Naive B cell (primary cell): ENCODE data around the gene TMEM168. TPM values are rescaled to one million over a fixed set of nuclear protein-coding genes. Genes with fewer than 3 reads are reported as not detected.
A peak's percentile ranks its signal among the peaks of the same experiment; 100 is the strongest.
"Not testable (repeated sequence)": the region's sequence is repeated elsewhere in the genome, so short reads cannot be mapped to it uniquely, and the experiment has no call there.

Experiments
- ATAC-seq, 2 donors: fragments of 150-1000 bp; cut with Tn5 transposase; 2 replicates each; pipeline ENCODE4 v1.10.0; 2021; ENCODE audit warnings: low read depth in 2 of 2, mild to moderate bottlenecking in 2 of 2, moderate library complexity in 2 of 2
- DNase-seq: peaks from one replicate; pipeline ENCODE4 v3.0.0; 2022
- H3K27ac Mint-ChIP-seq, 6 donors: one replicate each; pipeline ENCODE4 v1.8.0; 2020 to 2022; ENCODE audit warnings: mild to moderate bottlenecking in 6 of 6, mixed read lengths in 6 of 6, moderate library complexity in 5 of 6, inconsistent platforms in 2 of 6
- H3K27me3 Mint-ChIP-seq, 3 donors: one replicate each; pipeline ENCODE4 v1.8.0; 2021 to 2022; ENCODE audit warnings: mixed read lengths in 3 of 3, mild to moderate bottlenecking in 1 of 3
- H3K36me3 Mint-ChIP-seq, 2 donors: one replicate each; pipeline ENCODE4 v1.8.0; 2020 to 2022; ENCODE audit warnings: mixed read lengths in 2 of 2, inconsistent platforms in 1 of 2, mild to moderate bottlenecking in 1 of 2
- H3K4me1 Mint-ChIP-seq, 3 donors: one replicate each; pipeline ENCODE4 v1.8.0; 2020 to 2022; ENCODE audit warnings: mixed read lengths in 3 of 3, inconsistent platforms in 1 of 3, mild to moderate bottlenecking in 1 of 3, moderate library complexity in 1 of 3
- H3K4me3 Mint-ChIP-seq, 8 donors: one replicate each; pipeline ENCODE4 v1.8.0; 2020 to 2022; ENCODE audit warnings: mild to moderate bottlenecking in 8 of 8, mixed read lengths in 8 of 8, moderate library complexity in 8 of 8, inconsistent platforms in 2 of 8
- H3K9me3 Mint-ChIP-seq, 7 donors: one replicate each; pipeline ENCODE4 v1.8.0; 2020 to 2022; ENCODE audit warnings: mixed read lengths in 7 of 7, mild to moderate bottlenecking in 5 of 7, inconsistent platforms in 2 of 7, moderate library complexity in 1 of 7
- polyA plus RNA-seq, 6 donors: library from polyadenylated mRNA; unstranded; fragments of 300-500 nt; fragmentation: Illumina TruSeq; gene quantifications; one replicate each; pipeline ENCODE4 v1.2.3, GENCODE V29; 2021; ENCODE audit warnings: low read depth in 6 of 6

The TMEM168 gene
- polyA plus RNA-seq, 6 donors from 2014 or later = 6.3 to 10.5 (median 6.9) TPM

DNA sequence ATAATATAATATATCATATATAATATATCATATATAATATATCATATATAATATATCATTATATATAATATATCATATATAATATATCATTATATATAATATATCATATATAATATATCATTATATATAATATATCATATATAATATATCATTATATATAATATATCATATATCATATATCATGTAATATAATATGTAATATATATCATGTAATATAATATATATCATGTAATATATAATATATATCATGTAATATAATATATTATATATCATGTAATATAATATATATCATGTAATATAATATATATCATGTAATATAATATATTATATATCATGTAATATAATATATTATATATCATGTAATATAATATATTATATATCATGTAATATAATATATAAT is 6.4 kb upstream of the TMEM168 start:
- not testable (repeated sequence) for H3K27me3 Mint-ChIP-seq, ATAC-seq, H3K4me3 Mint-ChIP-seq, H3K27ac Mint-ChIP-seq, H3K4me1 Mint-ChIP-seq, H3K9me3 Mint-ChIP-seq, H3K36me3 Mint-ChIP-seq, DNase-seq

DNA sequence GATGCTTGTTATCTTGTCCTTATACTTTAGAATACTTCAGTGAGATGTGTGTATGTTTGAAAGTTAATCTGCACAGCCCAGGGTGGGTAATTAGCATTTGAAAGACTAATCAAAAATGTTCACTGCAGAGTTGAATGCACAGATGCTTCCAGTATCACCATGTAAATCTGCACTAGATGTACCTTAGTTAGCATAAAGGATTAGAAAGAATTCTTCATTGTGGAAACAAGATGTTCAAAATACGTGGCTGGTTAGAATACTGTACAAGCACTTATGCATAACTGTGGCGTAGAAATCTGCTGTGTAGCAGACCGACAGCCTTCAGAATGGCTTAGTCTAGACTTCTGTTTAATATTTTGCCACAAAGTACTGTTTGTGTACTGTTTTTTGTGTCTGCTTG is 2.2 kb upstream of the TMEM168 start:
- H3K36me3 Mint-ChIP-seq = peaks cover 0 to 5% of the 10 kb centered on the region in 2 donors
- H3K27ac Mint-ChIP-seq = no peak overlapping the region
- peaks cover 23 to 33% (median 25%) of the 10 kb centered on the region in 3 donors for H3K4me1 Mint-ChIP-seq
- no peak for ATAC-seq
- no peaks in the 10 kb centered on the region for H3K27me3 Mint-ChIP-seq
- DNase-seq = no peak
- H3K4me3 Mint-ChIP-seq = peak overlapping the region in 1 of 8 donors; percentile 73
- no peaks in the 10 kb centered on the region for H3K9me3 Mint-ChIP-seq

DNA sequence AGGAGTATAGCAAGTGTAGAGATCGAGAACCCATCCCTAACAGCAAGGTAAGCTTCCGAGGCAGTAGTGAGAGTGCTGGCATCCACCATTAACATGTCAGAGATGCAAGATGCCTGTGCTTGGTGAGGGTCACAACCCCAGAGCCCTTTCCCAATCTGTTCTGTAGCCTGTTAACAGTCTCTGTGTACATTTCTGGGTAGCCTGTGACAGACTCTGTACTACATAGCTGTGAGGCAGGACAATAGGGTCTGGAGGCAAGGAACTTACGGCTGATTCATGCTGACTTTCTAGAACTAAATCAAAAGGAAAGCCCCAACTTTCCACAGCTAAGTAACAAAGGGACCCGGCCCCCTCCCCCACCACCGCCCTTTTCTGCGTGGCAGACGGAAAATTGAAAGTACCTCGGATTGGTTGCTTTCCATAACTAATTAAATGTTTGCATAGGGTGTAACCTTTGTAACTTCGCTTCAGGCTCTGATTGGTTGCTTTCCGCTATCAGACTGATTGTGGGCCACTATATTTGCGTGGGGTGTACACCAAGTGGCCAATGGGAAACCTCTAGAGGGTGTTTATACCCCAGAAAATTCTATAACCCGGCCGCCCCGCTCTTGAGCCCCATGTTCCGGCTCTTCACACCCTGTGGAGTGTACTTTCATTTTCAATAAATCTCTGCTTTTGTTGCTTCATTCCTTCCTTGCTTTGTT is 1.4 kb upstream of the TMEM168 start:
- peaks cover 0 to 5% of the 10 kb centered on the region in 2 donors for H3K36me3 Mint-ChIP-seq
- no peaks in the 10 kb centered on the region for H3K9me3 Mint-ChIP-seq
- peak overlapping the region in 1 of 6 donors; percentile 92 for H3K27ac Mint-ChIP-seq
- no peaks in the 10 kb centered on the region for H3K27me3 Mint-ChIP-seq
- ATAC-seq (no peak), DNase-seq (no peak)
- H3K4me3 Mint-ChIP-seq = peak overlapping the region in 5 of 8 donors; percentile 7 to 95 (median 89)
- H3K4me1 Mint-ChIP-seq = peaks cover 29 to 39% (median 32%) of the 10 kb centered on the region in 3 donors

- no peaks in the 10 kb centered on the region for H3K9me3 Mint-ChIP-seq
- DNase-seq (no peak), ATAC-seq (peak; percentile 71 to 72)
- H3K4me3 Mint-ChIP-seq = peak overlapping the region; percentile 89 to 96 (median 94)
- H3K27me3 Mint-ChIP-seq = no peaks in the 10 kb centered on the region
- peaks cover 31 to 47% (median 33%) of the 10 kb centered on the region in 3 donors for H3K4me1 Mint-ChIP-seq
- H3K36me3 Mint-ChIP-seq = peaks cover 0 to 5% of the 10 kb centered on the region in 2 donors
- peak overlapping the region; percentile 92 to 98 (median 96) for H3K27ac Mint-ChIP-seq
Measured at GRCh38 chr7:112790586-112791003, 402 bp upstream of the TMEM168 start.

GRCh38 chr7:112789453-112789816 is 758 bp downstream of the TMEM168 start:
- Mint-ChIP-seq H3K4me1 (peaks cover 31 to 49% (median 33%) of the 10 kb centered on the region in 3 donors), H3K9me3 (no peaks in the 10 kb centered on the region), H3K27ac (peak overlapping the region; percentile 92 to 98 (median 96)), H3K27me3 (no peaks in the 10 kb centered on the region), H3K36me3 (peaks cover 0 to 8% of the 10 kb centered on the region in 2 donors), H3K4me3 (peak overlapping the region; percentile 89 to 96 (median 94))
- no peak for ATAC-seq
- no peak for DNase-seq

GRCh38 chr7:112788778-112789343 is 1.3 kb downstream of the TMEM168 start:
- Mint-ChIP-seq H3K27me3 (no peaks in the 10 kb centered on the region), H3K9me3 (no peaks in the 10 kb centered on the region), H3K27ac (peak overlapping the region; percentile 40 to 94 (median 92)), H3K36me3 (peaks cover 0 to 13% of the 10 kb centered on the region in 2 donors), H3K4me3 (peak overlapping the region; percentile 89 to 96 (median 94)), H3K4me1 (peaks cover 31 to 49% (median 33%) of the 10 kb centered on the region in 3 donors)
- no peak for ATAC-seq
- DNase-seq = no peak

DNA sequence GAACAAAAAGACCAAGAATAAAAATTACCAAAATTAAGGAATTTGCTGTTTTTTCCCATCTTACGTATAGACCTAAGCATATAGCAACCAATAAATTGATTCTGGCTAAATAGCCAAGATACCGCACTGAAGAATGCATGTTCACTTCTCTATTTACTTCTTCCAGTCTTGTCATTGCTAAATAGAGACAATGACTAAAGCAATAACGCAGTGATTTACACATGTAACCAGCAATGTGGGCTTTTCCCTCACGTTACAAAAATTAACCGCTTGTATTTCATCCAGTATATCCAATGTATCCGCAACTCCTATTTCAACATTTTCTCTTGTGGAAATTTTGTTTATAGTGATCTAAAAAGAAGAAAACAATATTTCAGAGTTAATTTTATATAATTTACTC is 5.6 kb downstream of the TMEM168 start:
- ATAC-seq (no peak), DNase-seq (no peak)
- Mint-ChIP-seq H3K9me3 (no peaks in the 10 kb centered on the region), H3K4me1 (peaks cover 39 to 49% (median 43%) of the 10 kb centered on the region in 3 donors), H3K36me3 (peaks cover 12 to 48% of the 10 kb centered on the region in 2 donors), H3K4me3 (no peak overlapping the region), H3K27ac (no peak overlapping the region), H3K27me3 (no peaks in the 10 kb centered on the region)

DNA sequence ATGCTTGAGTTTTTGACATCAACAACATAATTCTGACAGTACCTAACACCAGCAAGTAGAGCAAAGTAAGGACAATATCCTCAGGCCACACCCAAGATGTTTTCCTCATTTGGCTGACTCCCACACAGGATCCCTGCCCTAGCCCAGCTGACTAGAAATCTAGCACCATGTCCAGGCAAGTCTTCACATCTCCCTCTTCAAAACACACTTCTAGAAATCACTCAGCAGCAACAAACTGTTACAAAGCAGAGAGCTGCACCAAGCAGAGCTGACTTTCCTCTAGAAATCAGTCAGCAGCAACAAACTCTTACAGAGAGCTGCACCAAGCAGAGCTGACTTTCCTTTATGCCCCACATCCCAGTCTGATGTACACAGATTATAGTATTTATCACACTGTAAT is 7.7 kb downstream of the TMEM168 start:
- Mint-ChIP-seq H3K27me3 (no peaks in the 10 kb centered on the region), H3K9me3 (no peaks in the 10 kb centered on the region), H3K4me3 (peak overlapping the region in 1 of 8 donors; percentile 23), H3K36me3 (peaks cover 17 to 50% of the 10 kb centered on the region in 2 donors), H3K27ac (peak overlapping the region in 2 of 6 donors; percentile 11 to 21), H3K4me1 (peaks cover 21 to 30% (median 24%) of the 10 kb centered on the region in 3 donors)
- DNase-seq (no peak), ATAC-seq (no peak)

- H3K27ac Mint-ChIP-seq = no peak overlapping the region
- peaks cover 20 to 51% of the 10 kb centered on the region in 2 donors for H3K36me3 Mint-ChIP-seq
- H3K27me3 Mint-ChIP-seq = no peaks in the 10 kb centered on the region
- no peak for ATAC-seq
- H3K9me3 Mint-ChIP-seq = no peaks in the 10 kb centered on the region
- H3K4me1 Mint-ChIP-seq = peaks cover 15 to 23% (median 18%) of the 10 kb centered on the region in 3 donors
- no peak for DNase-seq
- H3K4me3 Mint-ChIP-seq = no peak overlapping the region
Measured at GRCh38 chr7:112781558-112781957, 8.6 kb downstream of the TMEM168 start.

- Mint-ChIP-seq H3K27me3 (no peaks in the 10 kb centered on the region), H3K27ac (peak overlapping the region in 1 of 6 donors; percentile 46), H3K4me1 (peaks cover 14 to 22% (median 14%) of the 10 kb centered on the region in 3 donors), H3K4me3 (no peak overlapping the region), H3K36me3 (peaks cover 20 to 51% of the 10 kb centered on the region in 2 donors), H3K9me3 (no peaks in the 10 kb centered on the region)
- ATAC-seq (no peak), DNase-seq (no peak)
Measured at GRCh38 chr7:112781110-112781509, 9.1 kb downstream of the TMEM168 start.

DNA sequence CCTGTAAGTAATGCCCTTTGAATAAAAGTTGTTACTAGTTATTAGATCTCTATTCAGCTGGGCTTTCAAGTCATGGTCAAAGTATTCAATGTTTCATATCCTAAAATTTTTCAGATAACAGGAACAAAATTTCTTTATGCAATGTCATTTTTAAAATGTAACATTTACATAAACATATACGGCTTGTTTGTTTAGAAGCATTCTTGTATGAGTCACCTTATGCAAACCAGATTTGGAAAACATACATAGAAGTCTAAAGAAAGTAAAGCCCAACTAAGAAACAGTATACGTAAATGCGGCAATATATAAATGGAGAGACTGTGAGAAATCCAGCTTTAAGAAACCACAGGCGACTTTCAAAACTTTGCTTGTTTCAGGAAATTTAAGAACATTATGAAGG is 10.5 kb downstream of the TMEM168 start:
- peaks cover 8 to 22% (median 14%) of the 10 kb centered on the region in 3 donors for H3K4me1 Mint-ChIP-seq
- peak overlapping the region in 2 of 6 donors; percentile 11 to 16 for H3K27ac Mint-ChIP-seq
- no peak for ATAC-seq
- H3K27me3 Mint-ChIP-seq = no peaks in the 10 kb centered on the region
- no peaks in the 10 kb centered on the region for H3K9me3 Mint-ChIP-seq
- H3K36me3 Mint-ChIP-seq = peaks cover 20 to 50% of the 10 kb centered on the region in 2 donors
- no peak for DNase-seq
- H3K4me3 Mint-ChIP-seq = no peak overlapping the region

- Mint-ChIP-seq H3K9me3 (no peaks in the 10 kb centered on the region), H3K27me3 (no peaks in the 10 kb centered on the region), H3K4me1 (peaks cover 4 to 16% (median 8%) of the 10 kb centered on the region in 3 donors), H3K36me3 (peaks cover 12 to 28% of the 10 kb centered on the region in 2 donors), H3K4me3 (no peak overlapping the region), H3K27ac (peak overlapping the region in 2 of 6 donors; percentile 39 to 74)
- no peak for ATAC-seq
- no peak for DNase-seq
Measured at GRCh38 chr7:112777406-112777805, 12.8 kb downstream of the TMEM168 start.

GRCh38 chr7:112771166-112771565 is 19.0 kb downstream of the TMEM168 start:
- Mint-ChIP-seq H3K27ac (no peak overlapping the region), H3K4me1 (peaks cover 0 to 3% (median 0%) of the 10 kb centered on the region in 3 donors), H3K27me3 (no peaks in the 10 kb centered on the region), H3K9me3 (no peaks in the 10 kb centered on the region), H3K4me3 (no peak overlapping the region), H3K36me3 (peaks cover 0 to 10% of the 10 kb centered on the region in 2 donors)
- ATAC-seq (no peak), DNase-seq (no peak)

DNA sequence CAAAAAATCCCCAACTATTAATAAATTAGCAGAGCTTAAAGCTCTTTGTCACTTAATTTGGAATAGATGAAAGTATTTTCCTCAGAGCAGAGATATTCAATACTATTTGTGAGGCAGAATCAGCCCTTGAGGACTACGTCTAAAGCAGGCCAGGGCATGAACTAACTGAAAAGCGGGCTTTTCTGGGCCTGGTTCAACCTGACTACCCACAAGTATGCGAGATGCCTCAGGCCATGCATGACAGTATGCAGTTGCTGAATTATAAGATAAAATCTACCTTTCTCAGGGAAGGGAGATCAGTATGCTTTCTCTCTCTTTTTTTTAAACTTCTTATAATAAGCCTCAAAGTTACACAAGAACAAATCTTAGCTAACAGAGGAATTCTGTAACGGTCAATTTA is 20.1 kb downstream of the TMEM168 start:
- Mint-ChIP-seq H3K27ac (no peak overlapping the region), H3K4me3 (no peak overlapping the region), H3K9me3 (no peaks in the 10 kb centered on the region), H3K36me3 (peaks cover 0 to 10% of the 10 kb centered on the region in 2 donors), H3K4me1 (peaks cover 0 to 8% (median 0%) of the 10 kb centered on the region in 3 donors), H3K27me3 (no peaks in the 10 kb centered on the region)
- ATAC-seq = no peak
- no peak for DNase-seq
